LNCaP clone FGC (cell line): ENCODE results near the gene ZBED6.
"Not testable (repeated sequence)": the region's sequence is repeated elsewhere in the genome, so short reads cannot be mapped to it uniquely, and the experiment has no call there.

Source experiments
- DNase-seq: peaks from one replicate; pipeline ENCODE4 v3.0.0-alpha.2; 2011; ENCODE audit warnings: low read depth
- H3K4me3 ChIP-seq: 2 replicates; pipeline ENCODE4 v1.5.1; 2011; ENCODE audit warnings: mild to moderate bottlenecking, low read depth, low read length, control low read depth
- TF ChIP-seq, protein P1 (sequence below): IDR thresholded peaks from 2 replicates; pipeline ENCODE4 v1.5.1; 2012; ENCODE audit warnings: mild to moderate bottlenecking; ENCODE audit not compliant: control insufficient read depth, insufficient read depth; ENCODE audit errors: extremely low read depth

ZBED6 gene

DNA sequence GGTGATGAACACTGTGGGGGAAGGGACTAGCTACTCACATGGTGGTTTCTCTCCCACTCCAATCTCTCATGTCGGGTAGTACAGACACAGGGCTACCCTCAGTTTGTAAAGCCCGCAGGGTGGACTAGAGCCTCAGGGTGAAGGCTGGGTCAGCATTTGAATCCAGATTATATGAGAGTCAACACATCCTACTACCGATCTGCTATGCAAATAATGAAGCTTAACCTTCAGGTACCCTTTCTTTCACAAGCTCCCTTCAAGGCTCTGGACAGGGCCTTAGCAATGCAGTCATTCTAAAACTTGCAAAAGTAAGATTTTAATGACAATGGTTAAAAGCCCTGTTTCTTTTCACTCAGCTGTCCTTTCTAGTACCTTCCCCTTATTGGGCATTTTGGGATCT is 5.5 kb upstream of the ZBED6 start:
- TF ChIP-seq, protein P1, sequence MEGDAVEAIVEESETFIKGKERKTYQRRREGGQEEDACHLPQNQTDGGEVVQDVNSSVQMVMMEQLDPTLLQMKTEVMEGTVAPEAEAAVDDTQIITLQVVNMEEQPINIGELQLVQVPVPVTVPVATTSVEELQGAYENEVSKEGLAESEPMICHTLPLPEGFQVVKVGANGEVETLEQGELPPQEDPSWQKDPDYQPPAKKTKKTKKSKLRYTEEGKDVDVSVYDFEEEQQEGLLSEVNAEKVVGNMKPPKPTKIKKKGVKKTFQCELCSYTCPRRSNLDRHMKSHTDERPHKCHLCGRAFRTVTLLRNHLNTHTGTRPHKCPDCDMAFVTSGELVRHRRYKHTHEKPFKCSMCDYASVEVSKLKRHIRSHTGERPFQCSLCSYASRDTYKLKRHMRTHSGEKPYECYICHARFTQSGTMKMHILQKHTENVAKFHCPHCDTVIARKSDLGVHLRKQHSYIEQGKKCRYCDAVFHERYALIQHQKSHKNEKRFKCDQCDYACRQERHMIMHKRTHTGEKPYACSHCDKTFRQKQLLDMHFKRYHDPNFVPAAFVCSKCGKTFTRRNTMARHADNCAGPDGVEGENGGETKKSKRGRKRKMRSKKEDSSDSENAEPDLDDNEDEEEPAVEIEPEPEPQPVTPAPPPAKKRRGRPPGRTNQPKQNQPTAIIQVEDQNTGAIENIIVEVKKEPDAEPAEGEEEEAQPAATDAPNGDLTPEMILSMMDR: no peak
- no peak overlapping the region for H3K4me3 ChIP-seq
- DNase-seq: no peak

DNA sequence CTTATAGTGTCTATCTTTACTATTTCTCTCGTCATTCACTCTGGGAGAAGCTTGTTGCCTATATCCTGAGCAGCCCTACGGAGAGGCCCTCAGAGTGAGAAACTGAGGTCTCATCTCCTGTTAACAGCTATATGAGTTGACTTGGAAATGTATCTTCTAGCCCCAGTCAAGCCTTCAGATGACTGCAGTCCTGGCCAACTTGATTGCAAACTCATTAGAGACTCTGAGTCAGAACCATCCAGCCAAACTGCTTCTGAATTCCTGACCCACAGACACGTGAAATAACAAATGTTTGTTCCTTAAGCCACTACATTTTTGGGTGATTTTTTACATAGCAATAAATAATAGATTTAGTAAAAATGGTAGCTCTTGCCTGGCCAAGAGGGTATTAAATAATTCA is 3.9 kb upstream of the ZBED6 start:
- TF ChIP-seq, protein P1: no peak
- no peak for DNase-seq
- no peak overlapping the region for H3K4me3 ChIP-seq

DNA sequence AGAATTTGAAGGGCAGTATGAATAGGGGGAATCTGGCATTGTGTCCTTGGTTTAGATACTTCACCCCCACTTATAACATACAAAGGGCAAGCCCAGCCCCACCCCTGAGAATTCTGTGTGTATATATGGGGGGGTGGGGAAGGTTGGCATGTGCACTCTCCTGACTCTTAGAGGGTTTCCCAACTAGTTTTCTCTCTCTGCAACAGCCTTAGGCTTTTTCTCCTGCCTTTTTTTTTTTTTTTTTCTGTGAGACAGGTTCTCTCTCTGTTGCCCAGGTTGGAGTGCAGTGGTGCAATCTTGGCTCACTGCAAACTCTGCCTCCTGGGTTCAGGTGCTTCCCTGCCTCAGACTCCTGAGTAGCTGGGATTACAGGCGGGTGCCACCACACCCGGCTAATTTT is 2.9 kb upstream of the ZBED6 start:
- no peak for DNase-seq
- TF ChIP-seq, protein P1: no peak
- no peak overlapping the region for H3K4me3 ChIP-seq

DNA sequence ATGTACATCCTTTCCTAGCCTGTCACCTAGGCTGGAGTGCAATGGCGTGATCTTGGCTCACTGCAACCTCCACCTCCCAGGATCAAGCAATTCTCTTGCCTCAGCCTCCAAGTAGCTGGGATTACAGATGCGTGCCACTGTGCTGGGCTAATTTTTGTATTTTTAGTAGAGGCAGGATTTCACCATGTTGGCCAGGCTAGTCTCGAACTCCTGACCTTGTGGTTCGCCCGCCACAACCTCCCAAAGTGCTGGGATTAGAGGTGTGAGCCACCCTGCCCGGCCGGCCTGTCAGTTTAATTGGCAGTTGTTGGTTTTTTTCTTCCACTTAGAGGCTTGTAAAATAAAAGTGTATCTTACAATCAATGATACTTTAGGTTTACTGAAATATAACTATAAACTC is 1.9 kb upstream of the ZBED6 start:
- not testable (repeated sequence) for DNase-seq, H3K4me3 ChIP-seq

DNA sequence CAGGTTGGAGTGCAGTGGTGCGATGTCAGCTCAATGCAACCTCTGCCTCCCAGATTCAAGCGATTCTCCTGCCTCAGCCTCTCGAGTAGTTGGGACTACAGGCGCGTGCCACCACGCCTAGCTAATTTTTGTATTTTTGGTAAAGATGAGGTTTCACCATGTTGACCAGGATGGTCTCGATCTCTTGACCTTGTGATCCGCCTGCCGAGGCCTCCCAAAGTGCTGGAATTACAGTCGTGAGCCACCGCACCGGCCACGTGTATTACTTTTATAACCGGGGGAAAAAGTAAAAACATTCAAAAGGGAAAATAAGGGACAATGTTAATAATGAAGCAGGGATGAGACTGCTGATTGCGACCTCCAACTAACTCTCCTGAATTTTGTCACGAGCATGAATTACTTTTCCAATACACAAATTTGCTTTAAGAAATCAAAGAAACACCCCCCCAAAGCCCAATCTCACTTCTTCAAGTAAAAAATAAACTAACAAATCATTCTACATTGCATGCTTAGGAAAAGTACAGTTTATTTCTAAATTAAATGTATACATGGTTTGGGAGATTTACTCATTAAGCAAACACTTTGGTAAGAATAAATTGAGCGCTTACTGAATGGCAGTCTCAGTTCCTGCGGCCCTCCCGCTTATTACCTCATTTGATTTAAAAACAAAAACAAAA is 521 bp upstream of the ZBED6 start:
- no peak for DNase-seq
- TF ChIP-seq, protein P1: no peak
- peak overlapping the region; percentile 95 for H3K4me3 ChIP-seq

DNA sequence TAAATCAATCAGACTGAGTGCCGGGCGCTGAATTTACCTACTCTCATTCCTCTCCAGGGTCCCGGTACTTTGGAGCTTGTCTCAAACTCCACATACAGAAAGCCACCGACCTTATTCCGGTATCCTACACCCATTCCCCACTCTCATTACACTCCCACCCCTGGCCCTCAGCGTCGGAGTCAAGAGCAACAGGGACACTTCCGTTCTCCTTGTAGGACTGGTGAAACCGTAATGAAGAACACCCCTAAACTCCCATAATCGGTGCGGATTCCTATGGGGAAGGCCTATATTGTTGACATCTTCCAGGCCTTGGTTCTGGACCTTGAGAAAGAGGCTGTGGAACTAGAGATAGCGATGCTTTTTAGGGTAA is 798 bp downstream of the ZBED6 start:
- TF ChIP-seq, protein P1: no peak
- DNase-seq: no peak
- peak overlapping the region; percentile 95 for H3K4me3 ChIP-seq

DNA sequence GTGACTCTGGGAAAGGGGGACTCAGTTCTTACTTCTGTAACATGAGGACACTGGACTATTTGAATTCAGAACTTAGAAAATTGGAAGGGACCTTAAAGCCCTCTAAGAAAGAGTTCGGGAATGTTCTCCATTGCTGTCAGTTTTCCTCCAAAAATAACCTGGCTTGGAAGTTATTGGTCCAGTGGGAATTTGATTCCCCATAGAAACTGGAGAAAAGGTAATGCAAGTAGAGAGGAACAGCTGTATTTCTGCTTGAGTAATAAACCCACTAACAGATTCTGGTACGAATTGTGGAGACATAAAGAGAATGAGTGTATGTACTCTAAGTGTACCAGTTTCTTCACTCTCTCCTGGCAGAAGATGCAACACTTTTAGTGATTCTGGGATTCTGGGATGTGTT is 1.8 kb downstream of the ZBED6 start:
- TF ChIP-seq, protein P1: no peak
- no peak for DNase-seq
- H3K4me3 ChIP-seq: peak overlapping the region; percentile 95
